ENCODE measurements around the gene SCMH1.
"Not testable (repeated sequence)": the region's sequence is repeated elsewhere in the genome, so short reads cannot be mapped to it uniquely, and the experiment has no call there.

The SCMH1 gene

DNA sequence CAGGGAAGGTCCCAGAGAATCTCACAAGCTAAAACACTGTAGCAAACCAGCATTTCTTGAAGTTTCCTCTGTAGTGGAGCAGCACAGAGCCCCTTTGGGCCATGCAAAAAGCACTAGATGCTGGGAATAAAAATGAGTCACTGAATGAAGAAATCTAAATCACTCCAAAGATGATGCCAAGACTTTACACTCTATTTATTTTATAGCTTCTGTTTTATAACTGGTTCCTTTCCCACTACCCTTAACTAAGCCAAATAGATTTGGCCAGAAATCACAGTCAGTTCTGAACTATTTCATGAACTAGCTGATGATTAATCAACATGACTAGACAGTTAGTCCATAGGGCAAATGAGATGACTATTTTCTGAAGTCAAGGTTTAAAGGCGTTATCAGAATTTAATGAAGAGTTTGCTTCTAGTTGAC is 89.5 kb downstream of the SCMH1 start:
- no peak for DNase-seq (ENCODE audit: low spot score)

DNA sequence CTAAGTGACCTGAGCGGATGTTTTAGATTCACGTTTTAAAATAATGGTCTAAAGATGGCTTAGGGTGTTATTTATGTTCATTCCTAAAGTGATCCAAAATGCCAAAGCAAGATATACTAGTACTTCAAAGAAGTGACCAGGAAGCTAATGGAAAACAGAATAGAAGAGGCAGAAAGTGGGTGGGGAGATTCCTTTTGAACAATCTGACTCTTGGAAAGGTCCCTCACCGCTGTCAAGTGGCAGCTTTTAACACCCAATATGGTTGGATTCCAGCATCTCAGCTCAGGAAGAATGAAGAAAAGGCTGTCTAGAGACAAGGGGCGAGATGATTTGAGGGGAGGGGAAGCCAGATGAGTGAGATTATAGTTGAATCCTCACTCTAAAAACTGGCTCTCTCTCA is 90.3 kb downstream of the SCMH1 start:
- no peak for DNase-seq (ENCODE audit: low spot score)

DNA sequence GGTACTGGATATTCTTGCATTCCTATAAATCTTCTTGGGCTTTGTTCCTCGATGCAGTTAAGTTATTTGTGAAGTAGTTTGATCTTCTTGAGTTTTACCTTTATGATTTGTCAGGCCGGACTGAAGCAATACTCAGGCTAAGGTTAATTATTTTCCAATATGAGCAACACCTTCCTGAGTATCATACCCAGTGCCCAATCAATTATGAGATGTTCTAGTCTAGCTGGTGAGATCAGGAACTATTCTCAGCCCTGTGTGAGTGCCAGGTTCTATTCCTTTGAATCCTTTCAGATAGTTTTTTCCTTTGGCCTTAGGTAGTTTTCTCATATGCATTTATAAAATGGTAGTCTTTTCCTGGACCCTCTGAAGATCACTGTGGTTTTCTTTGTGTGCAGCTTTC is 92.5 kb downstream of the SCMH1 start:
- no peak for DNase-seq (ENCODE audit: low spot score)

DNA sequence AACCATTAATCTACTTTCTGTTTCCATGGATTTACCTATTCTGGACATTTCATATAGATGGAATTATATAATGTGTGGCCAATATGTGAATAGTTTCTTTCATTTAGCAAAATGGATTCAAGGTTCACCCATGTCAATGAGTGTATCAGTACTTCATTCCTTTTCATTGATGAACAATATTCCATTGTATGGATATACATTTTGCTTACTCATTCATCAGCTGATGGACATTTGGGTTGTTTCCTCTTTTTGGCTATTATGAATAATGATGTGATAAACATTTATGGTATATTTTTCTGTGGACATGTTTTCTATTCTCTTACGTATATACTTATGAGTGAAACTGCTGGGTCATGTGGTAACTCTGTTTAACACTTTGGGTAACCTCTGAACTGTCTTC is 97.8 kb downstream of the SCMH1 start:
- DNase-seq (ENCODE audit: low spot score), result no peak

DNA sequence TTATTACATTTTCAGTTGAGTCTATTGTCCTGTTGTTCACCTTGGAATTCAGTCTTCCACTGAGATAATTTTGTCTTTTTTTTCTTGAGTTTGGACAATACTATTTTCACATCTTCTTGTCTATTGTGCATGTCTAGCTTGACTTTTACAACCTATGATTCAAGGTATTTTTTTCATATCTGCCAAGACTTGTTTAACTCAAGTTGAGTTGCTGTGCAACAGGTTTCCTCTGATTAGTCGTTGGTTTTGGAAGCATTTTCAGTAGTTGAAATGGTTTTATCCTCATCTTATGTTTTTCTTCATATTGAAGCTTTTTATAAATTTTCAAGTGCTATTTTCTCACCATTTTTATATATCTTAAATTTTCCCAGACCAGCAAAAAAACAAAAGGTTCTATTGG is 103.6 kb downstream of the SCMH1 start:
- no peak for DNase-seq (ENCODE audit: low spot score)

DNA sequence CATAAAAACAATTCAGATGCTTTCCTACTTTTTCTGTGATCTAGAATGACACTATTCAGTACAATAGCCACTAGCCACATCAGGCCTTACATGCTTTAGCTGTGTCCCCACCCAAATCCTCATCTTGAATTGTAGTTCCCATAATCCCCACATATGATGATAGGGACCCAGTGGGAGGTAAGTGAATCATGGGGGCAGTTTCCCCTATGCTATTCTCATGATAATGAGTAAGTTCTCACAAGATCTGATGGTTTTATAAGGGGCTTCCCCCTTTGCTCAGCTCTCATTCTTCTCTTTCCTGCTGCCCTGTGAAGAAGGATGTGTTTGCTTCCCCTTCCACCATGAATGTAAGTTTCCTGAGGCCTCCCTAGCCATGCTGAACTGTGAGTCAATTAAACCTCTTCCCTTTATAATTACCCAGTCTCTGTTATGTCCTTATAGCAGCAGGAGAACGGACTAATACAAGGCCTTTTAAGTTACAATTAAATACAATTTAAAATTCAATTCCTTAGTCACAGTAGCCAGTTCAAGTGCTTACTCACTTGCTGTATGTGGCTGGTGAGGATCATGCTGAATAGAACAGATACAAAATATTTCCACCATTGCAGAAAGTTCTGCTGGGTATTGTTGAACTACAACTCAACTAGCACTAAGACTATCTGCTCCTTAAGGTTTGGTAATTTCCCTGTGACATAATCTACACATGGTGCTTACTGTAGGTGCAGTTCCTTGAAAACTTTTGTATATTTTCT is 106.7 kb downstream of the SCMH1 start:
- DNase-seq (ENCODE audit: low spot score), result no peak

DNA sequence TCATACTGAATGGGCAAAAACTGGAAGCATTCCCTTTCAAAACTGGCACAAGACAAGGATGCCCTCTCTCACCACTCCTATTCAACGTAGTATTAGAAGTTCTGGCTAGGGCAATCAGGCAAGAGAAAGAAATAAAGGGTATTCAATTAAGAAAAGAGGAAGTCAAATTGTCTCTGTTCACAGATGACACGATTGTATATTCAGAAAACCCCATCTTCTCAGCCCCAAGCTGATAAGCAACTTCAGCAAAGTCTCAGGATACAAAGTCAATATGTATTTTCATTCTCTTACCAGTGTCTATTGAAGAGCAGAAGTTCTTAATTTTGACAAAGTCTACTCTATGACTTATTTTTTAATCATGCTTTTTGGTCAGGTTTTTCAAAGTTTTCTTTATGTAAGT is 107.8 kb downstream of the SCMH1 start:
- DNase-seq (ENCODE audit: low spot score), result not testable (repeated sequence)

DNA sequence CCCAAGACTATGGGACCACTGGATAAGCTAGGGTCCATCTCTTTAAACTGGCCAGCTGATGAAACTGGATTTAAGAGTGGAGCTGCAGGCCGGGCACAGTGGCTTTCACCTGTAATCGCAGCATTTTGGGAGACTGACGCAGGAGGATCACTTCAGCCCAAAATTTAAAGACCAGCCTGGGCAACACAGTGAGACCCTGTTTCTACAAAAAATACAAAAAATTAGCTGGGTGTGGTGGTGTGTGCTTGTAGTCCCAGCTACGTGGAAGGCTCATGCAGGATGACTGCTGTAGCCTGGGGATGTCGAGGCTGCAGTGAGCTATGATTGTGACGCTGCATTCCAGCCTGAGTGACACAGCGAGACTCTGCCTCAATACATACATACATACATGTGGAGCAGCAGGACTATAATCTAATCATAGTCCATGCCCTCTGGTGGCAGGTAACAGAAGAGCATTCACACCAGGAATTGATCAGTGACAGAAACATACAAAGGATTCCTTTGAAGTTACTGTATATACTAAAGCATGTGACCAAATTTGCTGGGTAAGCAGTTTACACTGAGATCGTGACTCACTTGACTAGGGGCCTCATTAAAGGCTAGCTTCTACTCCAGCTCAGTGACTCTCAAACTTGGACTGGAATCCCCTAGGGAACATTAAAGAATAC is 119.1 kb downstream of the SCMH1 start:
- peak; percentile 30 for DNase-seq (ENCODE audit: low spot score)

DNA sequence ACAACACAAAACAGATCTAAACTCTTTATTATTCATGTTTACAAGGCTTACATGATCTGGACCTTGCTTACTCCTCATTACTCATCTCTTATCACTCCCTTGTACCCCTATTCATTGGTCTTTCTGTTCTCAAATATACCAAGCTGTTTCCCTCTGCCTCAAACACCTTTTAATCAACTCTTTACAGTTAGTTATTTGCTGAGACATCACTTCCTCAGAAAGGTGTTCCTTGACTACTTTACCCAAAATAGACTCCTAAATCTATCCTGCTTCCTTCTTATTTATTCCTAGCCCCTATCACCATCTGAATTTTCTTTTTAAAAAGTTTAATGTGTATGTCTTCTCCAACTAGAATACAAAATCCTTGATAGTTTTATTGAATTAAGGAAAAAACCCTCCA is 120.0 kb downstream of the SCMH1 start:
- DNase-seq (ENCODE audit: low spot score), result no peak

DNA sequence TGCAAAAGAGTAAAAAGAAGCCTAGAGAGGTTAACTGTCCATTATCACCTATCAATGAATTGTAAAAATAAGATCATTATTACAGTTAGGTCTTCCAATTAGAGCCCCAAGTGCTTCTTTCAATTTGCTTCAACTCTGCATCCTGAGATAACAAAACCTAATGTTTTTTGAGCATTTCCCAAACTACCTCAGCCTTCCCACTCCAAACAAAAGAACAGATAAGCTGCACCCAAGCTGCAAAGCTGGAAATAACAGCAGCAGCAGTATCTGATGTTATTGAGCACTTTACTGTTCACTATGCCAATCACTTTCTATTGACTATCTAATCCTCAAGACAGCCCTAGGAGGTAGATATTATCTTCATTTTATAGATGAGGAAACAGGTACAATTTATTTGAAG is 123.5 kb downstream of the SCMH1 start:
- no peak for DNase-seq (ENCODE audit: low spot score)

DNA sequence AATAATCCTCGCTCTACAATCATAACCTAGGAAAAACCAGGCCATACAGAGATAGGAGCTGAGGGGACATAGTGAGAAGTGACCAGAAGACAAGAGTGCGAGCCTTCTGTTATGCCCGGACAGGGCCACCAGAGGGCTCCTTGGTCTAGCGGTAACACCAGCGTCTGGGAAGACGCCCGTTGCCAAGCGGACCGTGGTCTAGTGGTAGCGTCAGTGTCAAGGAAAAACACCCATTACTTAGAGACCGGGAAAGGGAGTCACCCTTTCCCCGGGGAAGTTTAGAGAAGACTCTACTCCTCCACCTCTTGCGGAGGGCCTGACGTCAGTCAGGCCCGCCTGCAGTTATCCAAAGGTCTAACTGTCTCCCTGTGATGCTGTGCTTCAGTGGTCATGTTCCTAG is 124.9 kb downstream of the SCMH1 start:
- DNase-seq (ENCODE audit: low spot score), result not testable (repeated sequence)

DNA sequence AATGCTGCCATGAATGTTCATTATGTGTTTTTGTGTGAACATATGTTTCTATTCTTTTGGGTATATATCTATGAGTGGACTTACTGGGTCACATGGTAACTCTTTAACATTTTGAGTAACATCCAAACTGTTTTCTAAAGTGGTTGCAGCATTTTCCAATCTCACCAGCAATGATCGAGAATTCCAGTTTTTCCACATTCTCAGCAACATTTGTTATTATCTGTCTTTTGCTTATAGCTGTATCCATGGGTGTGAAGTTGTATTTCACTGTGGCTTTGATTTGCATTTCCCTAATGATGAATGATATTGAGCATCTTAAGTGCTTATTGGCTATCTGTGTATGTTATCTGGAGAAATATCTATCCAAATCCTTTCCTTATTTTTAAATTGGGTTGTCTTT is 131.4 kb downstream of the SCMH1 start:
- no peak for DNase-seq (ENCODE audit: low spot score)

DNA sequence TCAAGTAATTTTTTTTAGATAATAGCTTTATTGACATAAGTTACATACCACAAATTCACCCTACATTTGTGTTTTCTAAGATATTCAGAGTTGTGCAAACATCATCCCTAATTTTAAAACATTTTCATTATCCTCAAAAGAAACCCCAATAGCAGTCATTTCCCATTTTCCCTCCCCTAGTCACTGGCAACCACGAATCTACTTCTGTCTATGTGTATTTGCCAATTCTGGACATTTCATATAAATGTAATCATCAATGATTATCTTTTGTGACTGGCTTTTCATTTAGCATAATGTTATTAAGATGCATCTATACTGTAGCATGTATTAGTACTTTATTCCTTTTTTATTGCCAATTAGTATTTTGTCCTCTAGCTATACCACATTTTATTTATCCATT is 131.8 kb downstream of the SCMH1 start:
- no peak for DNase-seq (ENCODE audit: low spot score)

DNA sequence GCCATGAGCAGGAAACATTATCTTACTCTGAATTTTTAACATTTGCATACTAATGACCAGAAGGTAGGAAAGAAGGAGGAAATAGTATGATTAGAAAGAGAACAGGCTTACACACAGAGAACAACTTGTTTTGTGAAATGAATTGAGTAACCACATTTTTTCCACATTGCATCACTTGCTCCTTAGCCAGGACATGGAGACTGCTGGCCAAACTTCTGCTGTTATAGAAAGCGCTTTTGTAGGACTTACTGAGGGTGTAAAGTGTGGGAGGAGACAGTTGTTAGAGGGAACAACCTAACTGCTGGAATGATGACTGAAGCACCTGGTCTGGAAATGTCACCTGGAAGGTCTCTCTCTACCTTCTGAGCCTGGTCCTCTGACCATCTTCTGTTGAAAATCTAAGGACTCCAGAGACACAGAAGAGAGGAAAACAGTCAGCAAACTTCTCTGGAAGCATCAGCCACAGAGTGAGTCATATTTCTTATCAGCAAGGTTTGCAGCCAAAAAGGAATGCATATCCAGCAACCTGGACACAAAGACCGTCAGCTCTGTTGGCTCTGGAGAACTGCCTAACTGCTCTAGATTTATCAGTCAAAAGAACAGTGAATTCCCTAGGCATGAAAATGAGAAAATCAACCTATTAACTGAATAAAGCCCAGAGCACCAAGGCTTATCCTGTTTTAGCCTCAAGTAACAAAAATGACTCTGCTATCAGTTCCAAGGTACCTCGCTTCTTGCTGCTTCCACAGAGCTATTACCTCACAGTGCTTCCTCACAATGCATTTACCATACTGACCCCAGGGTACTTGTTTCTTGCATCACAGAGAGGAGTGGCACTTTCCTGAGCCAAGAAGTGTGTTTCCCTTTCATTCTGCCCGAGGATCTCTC is 132.6 kb downstream of the SCMH1 start:
- no peak for DNase-seq (ENCODE audit: low spot score)

DNA sequence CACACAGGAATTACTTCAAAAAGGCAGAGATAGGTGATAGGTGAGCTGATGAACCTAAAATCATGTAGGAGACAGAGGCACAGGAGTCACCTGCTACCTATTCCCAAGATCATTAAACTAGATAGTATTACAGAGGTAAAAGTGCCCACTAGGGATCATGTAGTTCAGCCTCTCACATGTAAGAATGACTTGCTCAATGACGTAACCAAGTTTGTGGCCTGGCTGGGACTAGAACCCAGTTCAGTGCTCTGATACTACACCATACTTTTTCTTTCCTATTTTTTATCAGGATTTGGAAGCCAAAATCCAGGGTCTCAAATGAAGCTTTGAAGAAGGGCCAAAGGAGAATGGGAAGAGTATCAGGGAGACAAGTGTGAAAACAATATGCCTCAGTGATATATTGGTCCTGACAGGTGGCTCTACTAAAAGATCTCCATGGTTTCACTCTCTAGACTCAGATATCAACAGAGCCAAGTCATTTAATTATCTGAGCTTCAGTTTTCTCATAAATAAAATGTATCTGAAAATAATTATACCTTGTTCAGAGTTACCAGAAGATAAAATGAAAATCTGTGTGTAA is 133.3 kb downstream of the SCMH1 start:
- DNase-seq (ENCODE audit: low spot score), result no peak

DNA sequence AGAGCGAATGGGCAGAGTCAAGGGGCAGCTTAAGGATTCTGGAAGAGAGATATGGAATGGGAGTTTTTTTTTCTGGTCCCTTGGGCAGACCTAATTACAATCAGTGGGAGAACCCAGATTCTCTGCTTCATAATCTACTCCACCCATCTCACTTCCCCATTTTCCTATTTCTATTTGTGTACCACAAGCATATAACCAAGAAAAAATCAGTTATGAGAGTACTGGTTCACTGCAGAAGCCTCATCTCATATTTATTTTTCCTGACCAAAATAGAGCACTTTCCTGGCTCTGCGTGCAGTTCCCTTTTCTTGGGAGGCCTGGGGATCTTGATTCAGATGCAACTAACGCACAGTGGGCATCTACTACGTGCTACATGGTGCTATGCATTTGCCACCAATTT is 138.3 kb downstream of the SCMH1 start:
- no peak for DNase-seq (ENCODE audit: low spot score)

DNA sequence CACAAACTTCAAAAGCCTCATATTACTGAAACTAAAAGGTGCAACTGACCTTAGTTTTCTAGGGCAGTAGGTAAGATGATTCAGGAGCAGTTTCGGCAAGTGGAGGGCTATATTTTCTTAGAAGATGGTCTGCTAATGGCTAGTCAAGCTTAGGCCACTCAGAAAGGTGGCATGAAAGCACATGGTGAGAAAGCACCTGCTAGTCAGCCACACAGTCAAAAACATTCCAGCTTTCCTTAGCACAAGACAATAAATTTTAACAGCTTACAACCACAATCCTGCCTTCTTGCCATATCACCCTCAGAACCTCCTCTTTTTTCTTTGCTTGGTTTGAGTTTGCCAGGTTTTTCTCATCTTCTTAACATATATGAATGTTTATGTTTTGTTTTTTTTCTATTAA is 139.5 kb downstream of the SCMH1 start:
- no peak for DNase-seq (ENCODE audit: low spot score)

DNA sequence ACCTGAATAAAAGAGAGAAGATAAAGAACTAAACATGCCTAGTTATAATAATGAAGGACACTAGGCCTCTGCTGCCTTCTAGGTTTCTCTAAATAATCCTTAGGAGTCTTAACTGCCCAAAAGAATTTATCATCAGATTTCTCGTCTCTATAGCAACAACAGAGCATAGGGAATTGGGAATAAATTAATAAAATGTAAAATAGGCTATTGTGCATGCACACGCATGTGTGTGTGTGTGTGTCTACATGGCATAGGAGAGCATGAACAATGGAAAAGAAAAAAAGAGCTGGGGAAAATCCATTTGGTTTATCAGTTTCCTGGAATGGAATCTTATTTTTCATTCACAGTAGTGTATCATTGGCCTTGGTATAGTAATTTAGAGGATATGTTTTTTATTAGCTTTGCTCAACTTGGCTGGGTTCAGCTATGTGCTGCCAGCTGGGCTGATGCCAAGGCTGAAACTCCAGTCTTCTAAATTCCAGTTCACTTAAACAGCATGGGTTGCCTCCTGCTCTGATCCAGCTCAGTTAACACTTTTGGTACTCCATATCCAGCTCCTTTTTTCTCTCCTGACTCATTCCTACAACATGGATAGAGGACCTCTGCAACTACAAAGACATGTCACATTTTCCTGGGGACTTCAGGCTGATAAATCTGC is 140.0 kb downstream of the SCMH1 start:
- no peak for DNase-seq (ENCODE audit: low spot score)

DNA sequence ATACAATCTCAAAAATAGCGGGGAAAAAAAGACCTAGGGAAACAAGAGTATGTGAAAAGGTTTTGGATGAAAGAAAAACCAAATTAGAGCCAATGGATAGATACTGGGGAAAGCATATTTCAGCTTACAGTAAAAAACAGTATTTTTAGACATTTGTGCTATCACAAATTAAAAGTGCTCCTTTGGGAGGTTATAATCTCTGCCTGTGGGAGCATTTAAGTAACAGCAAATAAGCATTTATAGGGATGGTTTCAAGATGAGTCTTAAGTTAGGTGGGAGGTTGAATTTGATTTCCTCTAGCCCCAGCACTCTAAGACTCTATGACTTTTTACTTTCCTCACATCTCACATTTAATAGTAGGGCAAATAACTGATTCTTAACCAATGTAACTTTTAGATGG is 141.0 kb downstream of the SCMH1 start:
- no peak for DNase-seq (ENCODE audit: low spot score)

DNA sequence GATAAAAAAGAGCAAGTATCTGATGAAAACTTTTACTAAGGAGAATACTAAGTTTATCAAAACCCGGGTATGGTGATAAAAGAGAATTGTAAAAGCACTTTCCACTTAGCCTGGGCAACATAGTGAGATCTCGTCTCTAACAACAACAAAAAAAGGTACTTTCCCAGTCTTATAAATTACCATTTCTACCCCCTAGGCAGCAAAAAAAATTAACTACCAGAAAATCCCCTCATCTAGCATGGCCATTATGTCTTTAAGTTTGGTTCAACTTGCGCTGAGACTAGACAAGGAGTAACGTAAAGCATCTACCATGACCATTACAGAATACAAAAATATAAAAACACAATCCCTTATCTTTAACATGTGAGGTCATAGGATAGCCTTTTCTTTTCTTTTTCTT is 141.9 kb downstream of the SCMH1 start:
- DNase-seq (ENCODE audit: low spot score), result no peak

DNA sequence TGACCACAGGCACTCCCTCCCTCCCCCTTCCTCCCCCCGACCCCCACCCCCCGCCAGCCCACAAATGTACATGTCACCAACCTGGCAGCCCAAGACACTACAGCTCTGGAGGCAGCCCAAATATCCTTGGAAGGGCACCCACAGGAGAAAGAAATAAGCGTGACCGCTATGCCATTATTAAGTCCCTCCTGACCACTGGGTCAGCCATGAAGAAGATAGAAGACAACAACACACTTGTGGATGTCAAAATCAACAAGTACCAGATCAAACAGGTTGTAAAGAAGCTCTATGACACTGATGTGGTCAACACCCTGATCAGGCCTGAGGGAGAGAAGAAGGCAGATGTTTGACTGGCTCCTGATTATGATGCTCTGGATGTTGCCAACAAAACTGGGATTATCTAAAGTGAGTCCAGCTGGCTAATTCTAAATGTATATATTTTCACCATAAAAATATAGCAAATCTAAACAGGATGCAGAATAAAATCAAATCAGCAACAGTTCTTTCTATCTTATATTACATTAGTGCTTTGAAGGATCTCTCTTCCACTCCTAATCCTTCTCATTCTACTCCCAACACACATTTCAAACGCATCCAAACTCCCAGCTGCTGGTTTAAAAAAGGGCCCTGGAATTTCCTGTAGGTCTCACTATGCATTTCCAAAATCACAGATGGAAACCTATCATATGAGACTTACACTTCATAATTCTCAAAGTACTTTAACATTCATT is 143.2 kb downstream of the SCMH1 start:
- no peak for DNase-seq (ENCODE audit: low spot score)
